Parathyroid adenoma (tissue), 2 donors: ENCODE data around the gene ITSN2.

Source experiments
- H2AFZ ChIP-seq: fragments of 300-600 bp; sonication (generic); one replicate; pipeline ENCODE4 v1.7.0; 2017; ENCODE audit warnings: antibody characterized with exemption, mild to moderate bottlenecking
- H3K27ac ChIP-seq: fragments of 300-600 bp; sonication (generic); one replicate; pipeline ENCODE4 v1.7.0; 2017
- H3K27me3 ChIP-seq: fragments of 300-600 bp; sonication (generic); one replicate; pipeline ENCODE4 v1.7.0; 2017; ENCODE audit warnings: low read length; ENCODE audit not compliant: control insufficient read depth, insufficient read depth
- H3K36me3 ChIP-seq: fragments of 300-600 bp; sonication (generic); one replicate; pipeline ENCODE4 v1.7.0; 2017; ENCODE audit warnings: low read length; ENCODE audit not compliant: control insufficient read depth, insufficient read depth
- H3K4me1 ChIP-seq: fragments of 300-600 bp; sonication (generic); one replicate; pipeline ENCODE4 v1.7.0; 2017; ENCODE audit warnings: control low read depth
- H3K4me2 ChIP-seq: fragments of 300-600 bp; sonication (generic); one replicate; pipeline ENCODE4 v1.7.0; 2017; ENCODE audit warnings: low read length
- H3K4me3 ChIP-seq: fragments of 300-600 bp; sonication (generic); one replicate; pipeline ENCODE4 v1.7.0; 2017; ENCODE audit warnings: low read depth, low read length
- H3K79me2 ChIP-seq: fragments of 300-600 bp; sonication (generic); one replicate; pipeline ENCODE4 v1.7.0; 2017; ENCODE audit warnings: control low read depth
- H3K9ac ChIP-seq: fragments of 300-600 bp; sonication (generic); one replicate; pipeline ENCODE4 v1.7.0; 2017; ENCODE audit warnings: mild to moderate bottlenecking
- H3K9me3 ChIP-seq: fragments of 300-600 bp; sonication (generic); one replicate; pipeline ENCODE4 v1.7.0; 2017; ENCODE audit warnings: low read length; ENCODE audit not compliant: control insufficient read depth
- TF ChIP-seq, protein P1 (sequence below): fragments of 300-600 bp; sonication (generic); IDR thresholded peaks from one replicate; pipeline ENCODE4 v1.7.0; 2017; ENCODE audit warnings: antibody characterized with exemption, mild to moderate bottlenecking
- donor health status: primary hyperparathyroidism.

ITSN2 gene

DNA sequence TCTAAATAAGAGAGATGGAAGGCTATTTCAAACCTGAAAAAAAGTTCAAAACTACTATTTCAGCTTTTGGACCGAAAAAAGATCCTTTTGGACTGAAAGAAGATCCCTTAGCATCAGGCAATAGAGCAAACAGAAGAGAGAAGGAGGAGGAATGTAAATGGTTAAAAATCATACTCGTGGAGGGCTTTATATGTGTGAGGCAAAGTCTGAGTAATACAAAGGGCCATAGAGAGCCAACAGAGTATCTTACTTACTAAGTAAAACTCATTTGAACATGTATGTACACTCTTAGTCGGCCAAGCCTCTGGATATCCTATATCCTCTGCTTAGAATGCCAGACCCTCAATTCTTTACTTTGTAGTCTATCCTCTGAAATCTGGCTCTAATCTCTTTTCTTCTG lies 55.7 kb downstream of the ITSN2 start:
- Histone ChIP-seq H3K9ac (no peak overlapping the region), H3K36me3 (no peaks in the 10 kb centered on the region)

DNA sequence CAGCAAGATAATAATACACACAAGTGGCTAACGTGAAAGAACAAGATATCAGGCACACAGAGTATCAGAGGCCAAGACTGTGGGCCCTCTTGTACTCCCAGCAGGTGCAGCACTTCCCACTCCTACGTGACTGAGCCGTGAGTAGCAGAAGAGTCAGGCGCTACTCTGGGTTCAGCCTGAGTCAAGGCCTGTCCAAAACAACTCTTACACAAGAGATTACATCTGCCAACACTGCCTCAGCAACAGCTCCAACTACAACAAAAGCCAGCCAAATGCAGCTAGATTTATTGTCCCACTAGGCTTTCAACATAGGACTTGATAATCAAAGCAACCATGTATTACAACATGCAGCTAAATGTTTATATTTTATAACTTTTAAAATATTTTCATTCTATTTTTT lies 56.2 kb downstream of the ITSN2 start:
- no peak overlapping the region for H3K9ac ChIP-seq
- no peaks in the 10 kb centered on the region for H3K79me2 ChIP-seq
- no peak overlapping the region for H3K27ac ChIP-seq
- H3K9me3 ChIP-seq = no peaks in the 10 kb centered on the region
- TF ChIP-seq, protein P1, sequence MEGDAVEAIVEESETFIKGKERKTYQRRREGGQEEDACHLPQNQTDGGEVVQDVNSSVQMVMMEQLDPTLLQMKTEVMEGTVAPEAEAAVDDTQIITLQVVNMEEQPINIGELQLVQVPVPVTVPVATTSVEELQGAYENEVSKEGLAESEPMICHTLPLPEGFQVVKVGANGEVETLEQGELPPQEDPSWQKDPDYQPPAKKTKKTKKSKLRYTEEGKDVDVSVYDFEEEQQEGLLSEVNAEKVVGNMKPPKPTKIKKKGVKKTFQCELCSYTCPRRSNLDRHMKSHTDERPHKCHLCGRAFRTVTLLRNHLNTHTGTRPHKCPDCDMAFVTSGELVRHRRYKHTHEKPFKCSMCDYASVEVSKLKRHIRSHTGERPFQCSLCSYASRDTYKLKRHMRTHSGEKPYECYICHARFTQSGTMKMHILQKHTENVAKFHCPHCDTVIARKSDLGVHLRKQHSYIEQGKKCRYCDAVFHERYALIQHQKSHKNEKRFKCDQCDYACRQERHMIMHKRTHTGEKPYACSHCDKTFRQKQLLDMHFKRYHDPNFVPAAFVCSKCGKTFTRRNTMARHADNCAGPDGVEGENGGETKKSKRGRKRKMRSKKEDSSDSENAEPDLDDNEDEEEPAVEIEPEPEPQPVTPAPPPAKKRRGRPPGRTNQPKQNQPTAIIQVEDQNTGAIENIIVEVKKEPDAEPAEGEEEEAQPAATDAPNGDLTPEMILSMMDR = no peak
- H2AFZ ChIP-seq = no peak overlapping the region
- H3K36me3 ChIP-seq = no peaks in the 10 kb centered on the region
- no peaks in the 10 kb centered on the region for H3K27me3 ChIP-seq
- H3K4me2 ChIP-seq = no peak overlapping the region
- H3K4me3 ChIP-seq = no peak overlapping the region
- H3K4me1 ChIP-seq = no peaks in the 10 kb centered on the region

More for the DNA sequence above, 55.7 kb downstream of the ITSN2 start:
- no peaks in the 10 kb centered on the region for H3K27me3 ChIP-seq
- H3K27ac ChIP-seq = no peak overlapping the region
- no peak overlapping the region for H3K4me2 ChIP-seq
- H3K9me3 ChIP-seq = no peaks in the 10 kb centered on the region
- H2AFZ ChIP-seq = no peak overlapping the region
- H3K4me3 ChIP-seq = no peak overlapping the region
- H3K4me1 ChIP-seq = no peaks in the 10 kb centered on the region
- TF ChIP-seq, protein P1 = no peak
- no peaks in the 10 kb centered on the region for H3K79me2 ChIP-seq

DNA sequence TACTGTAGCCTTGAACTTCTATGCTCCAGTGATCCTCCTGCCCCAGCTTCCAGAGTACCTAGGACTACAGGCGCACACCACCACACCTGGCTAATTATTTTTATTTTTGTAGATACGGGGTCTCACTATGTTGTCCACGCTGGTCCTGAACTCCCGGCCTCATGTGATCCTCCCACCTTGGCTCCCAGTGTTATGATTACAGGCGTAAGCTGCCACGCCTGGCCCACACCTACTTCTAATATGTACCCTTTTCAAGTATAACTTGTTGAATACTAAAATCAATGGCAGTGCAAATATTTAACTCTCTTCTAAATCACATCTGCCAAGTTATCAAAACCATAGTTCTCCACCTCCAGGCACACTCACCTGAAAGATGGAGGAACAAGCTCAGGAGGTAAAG lies 58.7 kb downstream of the ITSN2 start:
- no peak overlapping the region for H2AFZ ChIP-seq
- no peaks in the 10 kb centered on the region for H3K36me3 ChIP-seq
- H3K27ac ChIP-seq = no peak overlapping the region
- no peak overlapping the region for H3K4me3 ChIP-seq
- no peaks in the 10 kb centered on the region for H3K27me3 ChIP-seq
- H3K4me1 ChIP-seq = no peaks in the 10 kb centered on the region
- TF ChIP-seq, protein P1 = no peak
- H3K4me2 ChIP-seq = no peak overlapping the region
- H3K9ac ChIP-seq = no peak overlapping the region
- H3K9me3 ChIP-seq = no peaks in the 10 kb centered on the region
- no peaks in the 10 kb centered on the region for H3K79me2 ChIP-seq

DNA sequence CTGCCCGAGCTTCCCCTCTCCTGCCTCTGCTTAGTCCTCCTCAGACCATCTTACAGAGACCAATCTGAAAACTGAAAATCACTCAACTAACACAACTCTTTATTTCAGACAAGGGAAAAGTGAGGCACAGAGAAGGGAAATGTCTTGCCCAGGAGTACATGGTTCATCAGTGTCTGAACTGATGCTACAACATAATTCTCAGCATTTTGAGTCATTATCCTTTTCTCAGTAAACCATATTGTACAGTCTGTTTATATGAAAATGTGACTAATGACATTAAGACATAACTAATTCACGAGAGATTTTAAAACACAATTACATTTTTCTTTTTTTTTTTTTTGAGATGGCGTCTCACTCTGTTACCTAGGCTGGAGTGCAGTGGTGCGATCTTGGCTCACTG lies 62.7 kb downstream of the ITSN2 start:
- H3K79me2 ChIP-seq = no peaks in the 10 kb centered on the region
- H3K27me3 ChIP-seq = no peaks in the 10 kb centered on the region
- no peaks in the 10 kb centered on the region for H3K36me3 ChIP-seq
- no peak overlapping the region for H3K27ac ChIP-seq
- no peak overlapping the region for H3K4me3 ChIP-seq
- no peak overlapping the region for H3K9ac ChIP-seq
- no peaks in the 10 kb centered on the region for H3K4me1 ChIP-seq
- no peak overlapping the region for H2AFZ ChIP-seq
- H3K9me3 ChIP-seq = no peaks in the 10 kb centered on the region
- TF ChIP-seq, protein P1 = no peak
- no peak overlapping the region for H3K4me2 ChIP-seq

DNA sequence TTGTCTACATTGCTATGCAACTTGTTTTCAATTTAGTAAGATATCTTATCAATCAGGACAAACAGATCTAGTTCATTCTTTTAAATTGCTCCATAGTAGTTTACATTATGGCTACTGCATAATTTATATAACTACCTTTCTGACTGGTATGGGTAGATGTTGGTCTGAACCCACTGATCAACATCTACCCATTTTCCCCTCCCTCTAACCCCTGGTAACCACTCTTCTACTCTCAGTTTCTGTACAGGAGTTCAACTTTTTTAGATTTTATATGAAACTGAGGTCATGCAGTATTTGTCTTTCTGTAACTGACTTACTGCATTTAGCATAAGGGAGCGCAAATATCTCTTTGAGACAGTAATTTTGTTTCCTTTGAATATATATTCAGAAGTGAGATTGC lies 73.2 kb downstream of the ITSN2 start:
- no peaks in the 10 kb centered on the region for H3K4me1 ChIP-seq
- no peaks in the 10 kb centered on the region for H3K9me3 ChIP-seq
- TF ChIP-seq, protein P1 = no peak
- no peak overlapping the region for H3K4me3 ChIP-seq
- H3K79me2 ChIP-seq = no peaks in the 10 kb centered on the region
- no peaks in the 10 kb centered on the region for H3K36me3 ChIP-seq
- no peak overlapping the region for H3K27ac ChIP-seq
- no peaks in the 10 kb centered on the region for H3K27me3 ChIP-seq
- H2AFZ ChIP-seq = no peak overlapping the region
- H3K4me2 ChIP-seq = no peak overlapping the region
- H3K9ac ChIP-seq = no peak overlapping the region
